GM10248 (cell line): Measurements from ENCODE around the gene LTBP1.

ENCODE experiments used
- CTCF ChIA-PET: fragments of 300-600 bp; sonication (Branson Sonifier 250); formaldehyde crosslinking; extraction: SDS; loops from one replicate; lab custom pipeline; 2021; ENCODE audit warnings: antibody characterized with exemption; lab: Yijun Ruan, JAX
- POLR2A ChIA-PET: fragments of 350-650 bp; sonication (Branson Sonifier 250); formaldehyde crosslinking; extraction: SDS; loops from one replicate; lab custom pipeline; 2020; ENCODE audit warnings: antibody characterized with exemption; lab: Yijun Ruan, JAX
- DNase-seq: peaks from one replicate; pipeline ENCODE4 v3.0.0; 2012; ENCODE audit errors: extremely low spot score
- CTCF ChIP-seq: IDR thresholded peaks from 2 replicates; pipeline ENCODE4 v1.5.1; 2012; ENCODE audit warnings: mild to moderate bottlenecking, low read depth; ENCODE audit errors: extremely low read depth, missing control alignments, control extremely low read depth

The LTBP1 gene

GRCh38 chr2:33015421-33016142, 68.8 kb downstream of the LTBP1 start:
- no peak for DNase-seq
- ChIA-PET CTCF (no interaction called here), POLR2A (no interaction called here)
- TF ChIP-seq CTCF = no peak

- ChIA-PET CTCF (no interaction called here), POLR2A (no interaction called here)
- no peak for DNase-seq
- TF ChIP-seq CTCF = no peak
Observed at GRCh38 chr2:33018271-33018670, 71.5 kb downstream of the LTBP1 start.

GRCh38 chr2:33019796-33020195, 73.0 kb downstream of the LTBP1 start:
- ChIA-PET POLR2A (no interaction called here), CTCF (no interaction called here)
- no peak for DNase-seq

GRCh38 chr2:33020883-33021282, 74.1 kb downstream of the LTBP1 start:
- ChIA-PET POLR2A (no interaction called here), CTCF (interaction anchor here (0.8 to 1.3 kb wide), 2 partner anchors 13 to 14 kb away, joined by 3 read pairs; no protein-coding TSS in a partner anchor)
- no peak for TF ChIP-seq CTCF
- DNase-seq = no peak

More at GRCh38 chr2:33019796-33020195, 73.0 kb downstream of the LTBP1 start:
- TF ChIP-seq CTCF = no peak

GRCh38 chr2:33021542-33022227, 74.9 kb downstream of the LTBP1 start:
- no peak for DNase-seq
- POLR2A ChIA-PET = no interaction called here
- no peak for TF ChIP-seq CTCF
- CTCF ChIA-PET = interaction anchor here (1.1 to 1.5 kb wide), 3 partner anchors 11 to 18 kb away, joined by 3 to 5 read pairs (median 3); no protein-coding TSS in a partner anchor

- DNase-seq = no peak
- POLR2A ChIA-PET = no interaction called here
- CTCF ChIA-PET = interaction anchor here (1.1 to 1.5 kb wide), 2 partner anchors 11 to 17 kb away, joined by 3 to 5 read pairs; no protein-coding TSS in a partner anchor
- TF ChIP-seq CTCF = no peak
Observed at GRCh38 chr2:33022395-33022985, 75.7 kb downstream of the LTBP1 start.
